Transverse colon (tissue), 4 donors: ENCODE results near the gene RFC2. TPM values are rescaled to one million over a fixed set of nuclear protein-coding genes. Genes with fewer than 3 reads are reported as not detected.
A peak's percentile ranks its signal among the peaks of the same experiment; 100 is the strongest.

ENCODE experiments used
- DNase-seq: peaks from one replicate; pipeline ENCODE4 v3.0.0-alpha.2; 2019
- H3K27ac ChIP-seq, 4 donors: fragments of 200-600 bp; sonication (generic); 2 replicates each; pipeline ENCODE4 v1.5.1; 2016 to 2018; ENCODE audit warnings: inconsistent platforms in 4 of 4
- H3K27me3 ChIP-seq: fragments of 200-600 bp; sonication (generic); 2 replicates; pipeline ENCODE4 v1.5.1; 2017; ENCODE audit warnings: inconsistent platforms
- H3K36me3 ChIP-seq, 4 donors: fragments of 200-600 bp; sonication (generic); 2 replicates each; pipeline ENCODE4 v1.5.1; 2017 to 2019; ENCODE audit warnings: inconsistent platforms in 4 of 4
- H3K4me1 ChIP-seq, 4 donors: fragments of 200-600 bp; sonication (generic); 2 replicates each; pipeline ENCODE4 v1.5.1; 2017 to 2020; ENCODE audit warnings: inconsistent platforms in 4 of 4
- H3K4me3 ChIP-seq, 4 donors: fragments of 200-600 bp; sonication (generic); 1 replicate in 1 of 4; 2 replicates in 3 of 4; pipeline versions ENCODE4 v1.5.1 to v1.6.1; 2017 to 2019; ENCODE audit warnings: inconsistent platforms in 4 of 4
- H3K9me3 ChIP-seq, 2 donors: fragments of 200-600 bp; sonication (generic); 2 replicates each; pipeline ENCODE4 v1.5.1; 2017 to 2019; ENCODE audit warnings: inconsistent platforms in 2 of 2
- EP300 ChIP-seq: sonication (generic); formaldehyde crosslinking; IDR thresholded peaks from one replicate; pipeline ENCODE4 v1.6.1; 2017; ENCODE audit warnings: antibody characterized with exemption, low read depth
- POLR2A ChIP-seq: fragments of 450-650 bp; IDR thresholded peaks from one replicate; pipeline ENCODE4 v1.6.1; 2016; ENCODE audit warnings: antibody characterized with exemption, mild to moderate bottlenecking, moderate library complexity
- POLR2AphosphoS5 ChIP-seq, 3 donors: sonication (generic); formaldehyde crosslinking; IDR thresholded peaks; one replicate each; pipeline ENCODE4 v1.6.1; 2016; ENCODE audit warnings: antibody characterized with exemption in 3 of 3
- WGBS, 2 donors: methylation state at CpG; one replicate each; pipeline ENCODE4 v1.1.5; 2018; ENCODE audit warnings: low coverage in 1 of 2; 5-methylcytosine and 5-hydroxymethylcytosine counted together
- in situ Hi-C, 4 donors: fragments of 200-750 bp; cut with MboI; loops; one replicate each; pipeline versions ENCODE4 v1.15.0 to v1.15.1; 2017; ENCODE audit warnings: low sequenced_read_pairs in 3 of 4, low pct_ligation_motif_present in 1 of 4, low pct_unique_long_range_greater_than_20kb in 1 of 4
- intact Hi-C: fragments of 100-400 bp; cut with DNase I; formaldehyde crosslinking; loops from one replicate; pipeline ENCODE4 v1.15.1; 2023; ENCODE audit warnings: low total_unique reads
- total RNA-seq, 4 donors: library from RNA; depleted of rRNA; stranded (reverse); fragments of >200 nt; gene quantifications; one replicate each; pipeline ENCODE4 v1.1.0, GENCODE V29; 2016
- TF ChIP-seq, protein P1 (sequence below), 5 experiments: fragments of 200-600 bp in 3 of 5; fragments of 450-650 bp in 2 of 5; sonication (generic) in 3 of 5; IDR thresholded peaks; 1 replicate in 2 of 5; 2 replicates in 3 of 5; pipeline ENCODE4 v1.5.1; 2016 to 2017; ENCODE audit warnings: antibody characterized with exemption in 5 of 5, inconsistent platforms in 3 of 5, mild to moderate bottlenecking in 2 of 5, moderate library complexity in 1 of 5

Gene RFC2
- total RNA-seq, 4 donors from 2014 or later = 6.7 to 17.3 (median 9.3) TPM

GRCh38 chr7:74292757-74293576, 38.8 kb upstream of the RFC2 start:
- no peaks in the 10 kb centered on the region for H3K36me3 ChIP-seq
- in situ Hi-C loops = no loop called here
- H3K27ac ChIP-seq = peak overlapping the region; percentile 87 to 94 (median 91)
- peak overlapping the region in 2 of 4 donors; percentile 16 to 36 for H3K4me3 ChIP-seq
- peaks cover 25 to 65% (median 63%) of the 10 kb centered on the region in 4 donors for H3K4me1 ChIP-seq
- H3K9me3 ChIP-seq = no peaks in the 10 kb centered on the region
- DNase-seq = peak; percentile 87
- intact Hi-C loops = loop anchor here (10.0 kb wide), 1 partner anchor 102 kb away; no protein-coding TSS in a partner anchor
- TF ChIP-seq, protein P1, sequence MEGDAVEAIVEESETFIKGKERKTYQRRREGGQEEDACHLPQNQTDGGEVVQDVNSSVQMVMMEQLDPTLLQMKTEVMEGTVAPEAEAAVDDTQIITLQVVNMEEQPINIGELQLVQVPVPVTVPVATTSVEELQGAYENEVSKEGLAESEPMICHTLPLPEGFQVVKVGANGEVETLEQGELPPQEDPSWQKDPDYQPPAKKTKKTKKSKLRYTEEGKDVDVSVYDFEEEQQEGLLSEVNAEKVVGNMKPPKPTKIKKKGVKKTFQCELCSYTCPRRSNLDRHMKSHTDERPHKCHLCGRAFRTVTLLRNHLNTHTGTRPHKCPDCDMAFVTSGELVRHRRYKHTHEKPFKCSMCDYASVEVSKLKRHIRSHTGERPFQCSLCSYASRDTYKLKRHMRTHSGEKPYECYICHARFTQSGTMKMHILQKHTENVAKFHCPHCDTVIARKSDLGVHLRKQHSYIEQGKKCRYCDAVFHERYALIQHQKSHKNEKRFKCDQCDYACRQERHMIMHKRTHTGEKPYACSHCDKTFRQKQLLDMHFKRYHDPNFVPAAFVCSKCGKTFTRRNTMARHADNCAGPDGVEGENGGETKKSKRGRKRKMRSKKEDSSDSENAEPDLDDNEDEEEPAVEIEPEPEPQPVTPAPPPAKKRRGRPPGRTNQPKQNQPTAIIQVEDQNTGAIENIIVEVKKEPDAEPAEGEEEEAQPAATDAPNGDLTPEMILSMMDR (IDR thresholded peaks at IDR 0.05) = no peak
- TF ChIP-seq EP300 = no peak
- TF ChIP-seq POLR2AphosphoS5 (IDR thresholded peaks at IDR 0.05) = peak; percentile 60 to 86 (median 76)
- TF ChIP-seq POLR2A = peak; percentile 45
- H3K27me3 ChIP-seq = no peaks in the 10 kb centered on the region
- 53% methylated on average over 18 of the region's 18 CpGs; no CpG with 5 or more reads in 1 of the 2 donors for WGBS, 2 donors

GRCh38 chr7:74291535-74291934, 37.3 kb upstream of the RFC2 start:
- H3K9me3 ChIP-seq = no peaks in the 10 kb centered on the region
- H3K4me1 ChIP-seq = peaks cover 30 to 80% (median 74%) of the 10 kb centered on the region in 4 donors
- 70% methylated on average over 5 of the region's 5 CpGs; no CpG with 5 or more reads in 1 of the 2 donors for WGBS, 2 donors
- H3K36me3 ChIP-seq = no peaks in the 10 kb centered on the region
- DNase-seq = no peak
- TF ChIP-seq EP300 (no peak), POLR2AphosphoS5 (IDR thresholded peaks at IDR 0.05) (no peak), POLR2A (no peak)
- TF ChIP-seq, protein P1 (IDR thresholded peaks at IDR 0.05) = no peak
- no peaks in the 10 kb centered on the region for H3K27me3 ChIP-seq
- in situ Hi-C loops = no loop called here
- H3K27ac ChIP-seq = peak overlapping the region; percentile 87 to 94 (median 91)
- peak overlapping the region in 2 of 4 donors; percentile 63 to 93 for H3K4me3 ChIP-seq
- intact Hi-C loops = loop anchor here (10.0 kb wide), 1 partner anchor 103 kb away; no protein-coding TSS in a partner anchor

GRCh38 chr7:74290981-74291441, 36.8 kb upstream of the RFC2 start:
- Histone ChIP-seq H3K27ac (peak overlapping the region; percentile 87 to 94 (median 91)), H3K9me3 (no peaks in the 10 kb centered on the region), H3K4me3 (peak overlapping the region in 3 of 4 donors; percentile 63 to 93 (median 92)), H3K27me3 (no peaks in the 10 kb centered on the region), H3K36me3 (no peaks in the 10 kb centered on the region), H3K4me1 (peaks cover 32 to 84% (median 76%) of the 10 kb centered on the region in 4 donors)
- TF ChIP-seq, protein P1 (IDR thresholded peaks at IDR 0.05) = no peak
- TF ChIP-seq EP300 (no peak), POLR2A (peak; percentile 36), POLR2AphosphoS5 (IDR thresholded peaks at IDR 0.05) (peak in 2 of 3 donors; percentile 41 to 63)
- 32 to 45% methylated on average over 2 to 10 of the region's 10 CpGs for WGBS, 2 donors
- peak; percentile 65 for DNase-seq
- intact Hi-C loops = loop anchor here (10.0 kb wide), 1 partner anchor 104 kb away; no protein-coding TSS in a partner anchor
- in situ Hi-C loops = no loop called here

GRCh38 chr7:74290553-74290950, 36.4 kb upstream of the RFC2 start:
- H3K27ac ChIP-seq = peak overlapping the region; percentile 87 to 94 (median 91)
- 9% methylated on average over 9 of the region's 9 CpGs; no CpG with 5 or more reads in 1 of the 2 donors for WGBS, 2 donors
- in situ Hi-C loops (no loop called here), intact Hi-C loops (loop anchor here (10.0 kb wide), 1 partner anchor 104 kb away; no protein-coding TSS in a partner anchor)
- no peaks in the 10 kb centered on the region for H3K9me3 ChIP-seq
- no peaks in the 10 kb centered on the region for H3K36me3 ChIP-seq
- peaks cover 34 to 87% (median 79%) of the 10 kb centered on the region in 4 donors for H3K4me1 ChIP-seq
- H3K4me3 ChIP-seq = peak overlapping the region; percentile 58 to 93 (median 78)
- no peaks in the 10 kb centered on the region for H3K27me3 ChIP-seq
- no peak for TF ChIP-seq EP300
- TF ChIP-seq, protein P1 (IDR thresholded peaks at IDR 0.05) = no peak
- no peak for TF ChIP-seq POLR2AphosphoS5 (IDR thresholded peaks at IDR 0.05)
- no peak for TF ChIP-seq POLR2A
- peak; percentile 38 for DNase-seq
